Hematopoietic multipotent progenitor cell treated with erythropoietin and hydrocortisone succinate and interleukin-3 and kit ligand, for 6 days (in vitro differentiated cells): ENCODE measurements around the gene SLC2A11.
"Not testable (repeated sequence)": the region's sequence is repeated elsewhere in the genome, so short reads cannot be mapped to it uniquely, and the experiment has no call there.

Source experiments
- DNase-seq: peaks from one replicate; pipeline ENCODE4 v3.0.0-alpha.2; 2015

The SLC2A11 gene

GRCh38 chr22:23892706-23893105 is 35.0 kb downstream of the SLC2A11 start:
- DNase-seq: no peak

- peak; percentile 41 for DNase-seq
These were observed 35.7 kb downstream of the SLC2A11 start for GRCh38 chr22:23893121-23893944.

- peak; percentile 97 for DNase-seq
These were observed 36.5 kb downstream of the SLC2A11 start, which contains the start of gene MIF for GRCh38 chr22:23893945-23894709. MIF (plus strand) TSS chr22:23894383; CDS start chr22:23894475, 92 bp downstream.

- peak; percentile 93 for DNase-seq
These were observed 37.3 kb downstream of the SLC2A11 start for GRCh38 chr22:23894710-23895598.

- no peak for DNase-seq
These were observed 38.0 kb downstream of the SLC2A11 start for GRCh38 chr22:23895599-23896144.

GRCh38 chr22:23896166-23896522 is 38.5 kb downstream of the SLC2A11 start:
- no peak for DNase-seq

- no peak for DNase-seq
These were observed 39.0 kb downstream of the SLC2A11 start for GRCh38 chr22:23896523-23897186.

- DNase-seq: no peak
These were observed 39.6 kb downstream of the SLC2A11 start for GRCh38 chr22:23897320-23897719.

GRCh38 chr22:23898006-23898974 is 40.6 kb downstream of the SLC2A11 start:
- peak; percentile 92 for DNase-seq

- no peak for DNase-seq
These were observed 41.5 kb downstream of the SLC2A11 start for GRCh38 chr22:23899042-23899745.

- not testable (repeated sequence) for DNase-seq
These were observed 42.6 kb downstream of the SLC2A11 start for GRCh38 chr22:23900227-23900626.

GRCh38 chr22:23901600-23901999 is 43.9 kb downstream of the SLC2A11 start:
- DNase-seq: no peak

GRCh38 chr22:23903328-23903971 is 45.8 kb downstream of the SLC2A11 start:
- no peak for DNase-seq

GRCh38 chr22:23904573-23905254 is 47.0 kb downstream of the SLC2A11 start:
- DNase-seq: no peak

GRCh38 chr22:23906641-23907040 is 49.0 kb downstream of the SLC2A11 start:
- DNase-seq: no peak

- not testable (repeated sequence) for DNase-seq
These were observed 49.7 kb downstream of the SLC2A11 start for GRCh38 chr22:23907423-23907822.

GRCh38 chr22:23908587-23909205 is 51.0 kb downstream of the SLC2A11 start:
- no peak for DNase-seq

GRCh38 chr22:23909296-23909898 is 51.7 kb downstream of the SLC2A11 start:
- DNase-seq: no peak
